OCI-M2 (cell line): ENCODE data around the gene SPSB4.

Experiments used
- DNase-seq: peaks from one replicate; lab custom pipeline; 2025; ENCODE audit not compliant: unreplicated experiment; lab: John Stamatoyannopoulos, UW

Gene SPSB4

GRCh38 chr3:141052201-141053069 is 1.3 kb downstream of the SPSB4 start:
- DNase-seq, result no peak

GRCh38 chr3:141055136-141055535 is 4.0 kb downstream of the SPSB4 start:
- DNase-seq, result no peak

DNA sequence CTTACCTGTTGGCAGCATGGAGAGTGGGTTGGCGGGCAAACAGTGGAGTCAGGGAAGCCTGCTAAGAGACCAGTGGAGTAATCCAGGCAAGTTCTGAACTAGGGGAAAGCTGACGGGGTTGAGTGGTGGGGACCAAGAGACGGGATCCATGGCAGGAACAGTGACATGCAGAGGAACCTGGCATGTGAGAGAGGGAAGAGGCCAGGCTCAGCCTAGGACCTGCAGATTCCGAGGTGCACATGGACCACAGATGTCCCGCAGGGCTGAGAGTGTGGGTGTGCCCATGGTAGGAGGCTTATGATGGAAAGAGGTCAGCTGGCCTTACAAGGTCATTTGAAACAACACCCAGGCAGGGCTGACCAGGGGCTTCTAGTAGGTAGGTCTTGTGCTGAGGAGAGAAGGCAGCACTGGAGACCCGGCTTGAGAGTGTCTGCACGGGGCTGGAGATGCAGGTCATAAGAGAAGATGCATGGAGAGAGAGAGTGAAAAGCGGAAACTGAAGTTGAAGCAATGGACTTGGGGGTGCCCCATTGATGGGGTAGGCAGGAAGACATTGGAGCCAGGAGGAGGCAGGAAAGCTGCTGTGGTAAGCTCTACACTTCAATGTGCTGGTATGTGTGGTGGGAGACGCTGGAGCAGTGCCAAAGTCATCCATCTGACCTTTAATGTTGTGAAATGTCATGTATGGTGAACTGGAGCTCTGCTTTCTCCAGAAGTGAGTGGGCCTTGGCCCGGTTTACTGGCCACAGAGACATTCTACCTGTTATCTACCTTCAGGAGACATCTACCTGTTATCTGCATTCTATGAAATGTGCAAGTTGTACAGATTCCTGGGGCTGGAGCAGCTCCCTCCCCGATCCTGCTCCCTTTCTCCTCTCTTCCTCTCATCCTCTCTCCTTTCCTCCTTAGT is 4.6 kb downstream of the SPSB4 start:
- no peak for DNase-seq

GRCh38 chr3:141056751-141057171 is 5.6 kb downstream of the SPSB4 start:
- no peak for DNase-seq

DNA sequence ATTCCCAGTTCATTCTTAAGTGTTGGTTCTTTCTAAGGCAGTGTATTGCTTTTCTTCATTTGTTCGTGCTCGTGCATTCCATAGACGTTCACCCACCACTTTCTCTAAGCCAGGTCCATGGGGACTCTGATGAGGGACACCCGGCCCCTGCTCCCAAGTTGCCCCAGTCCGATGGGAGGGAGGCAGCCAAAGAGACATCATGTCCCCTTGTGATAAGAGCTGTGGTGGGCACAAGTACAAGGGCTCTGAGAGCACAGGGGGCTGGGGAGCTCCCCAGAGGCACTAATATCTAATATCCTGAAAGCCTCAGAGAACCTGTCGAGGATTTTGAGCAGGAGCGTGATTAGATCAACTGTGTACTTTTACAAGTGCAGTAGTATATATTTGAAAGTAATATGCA is 6.3 kb downstream of the SPSB4 start:
- DNase-seq, result no peak

- no peak for DNase-seq
These were observed 7.0 kb downstream of the SPSB4 start for GRCh38 chr3:141057946-141058800.

GRCh38 chr3:141058996-141059395 is 7.8 kb downstream of the SPSB4 start:
- no peak for DNase-seq

DNA sequence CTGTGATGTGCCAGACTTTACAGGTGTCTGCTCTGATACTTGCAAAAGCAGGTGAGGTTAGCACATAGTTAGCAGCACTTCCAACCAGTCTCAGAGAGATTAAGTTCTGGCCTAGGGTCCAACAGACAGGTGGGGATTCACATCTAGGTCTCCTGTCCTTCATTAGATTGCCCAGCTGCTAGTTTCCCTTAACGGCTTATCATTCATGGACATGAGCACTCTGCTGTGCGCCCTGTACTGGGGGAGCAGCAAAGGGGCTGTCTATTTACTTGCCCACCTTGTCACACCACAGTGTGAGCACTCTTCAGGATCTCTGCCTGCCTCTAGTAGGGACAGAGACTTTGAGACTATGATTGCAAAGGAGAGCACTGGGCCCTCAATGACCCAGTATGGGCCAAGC is 8.7 kb downstream of the SPSB4 start:
- no peak for DNase-seq

DNA sequence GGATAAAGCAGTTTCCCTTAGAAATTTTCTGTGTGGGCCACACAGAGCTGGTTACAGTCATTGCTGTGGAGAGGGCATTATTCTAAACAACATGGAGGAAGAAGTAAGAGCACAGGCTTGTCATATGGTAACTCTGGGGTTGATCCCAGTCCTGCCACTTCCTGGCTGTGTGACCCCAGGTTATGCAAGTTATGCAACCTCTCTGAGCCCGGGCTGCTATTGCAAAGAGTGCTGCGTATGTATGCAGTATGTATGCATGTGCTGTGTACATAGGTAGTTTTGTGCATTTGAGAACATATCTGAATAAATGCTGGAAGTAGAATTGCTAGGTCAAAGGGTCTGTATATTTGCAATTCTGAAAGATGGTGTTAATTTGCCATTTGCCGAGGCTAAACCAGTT is 9.2 kb downstream of the SPSB4 start:
- no peak for DNase-seq

- no peak for DNase-seq
These were observed 12.7 kb downstream of the SPSB4 start for GRCh38 chr3:141063831-141064230.

- DNase-seq, result no peak
These were observed 13.2 kb downstream of the SPSB4 start for GRCh38 chr3:141064255-141064926.

GRCh38 chr3:141065258-141065657 is 14.1 kb downstream of the SPSB4 start:
- DNase-seq, result no peak

DNA sequence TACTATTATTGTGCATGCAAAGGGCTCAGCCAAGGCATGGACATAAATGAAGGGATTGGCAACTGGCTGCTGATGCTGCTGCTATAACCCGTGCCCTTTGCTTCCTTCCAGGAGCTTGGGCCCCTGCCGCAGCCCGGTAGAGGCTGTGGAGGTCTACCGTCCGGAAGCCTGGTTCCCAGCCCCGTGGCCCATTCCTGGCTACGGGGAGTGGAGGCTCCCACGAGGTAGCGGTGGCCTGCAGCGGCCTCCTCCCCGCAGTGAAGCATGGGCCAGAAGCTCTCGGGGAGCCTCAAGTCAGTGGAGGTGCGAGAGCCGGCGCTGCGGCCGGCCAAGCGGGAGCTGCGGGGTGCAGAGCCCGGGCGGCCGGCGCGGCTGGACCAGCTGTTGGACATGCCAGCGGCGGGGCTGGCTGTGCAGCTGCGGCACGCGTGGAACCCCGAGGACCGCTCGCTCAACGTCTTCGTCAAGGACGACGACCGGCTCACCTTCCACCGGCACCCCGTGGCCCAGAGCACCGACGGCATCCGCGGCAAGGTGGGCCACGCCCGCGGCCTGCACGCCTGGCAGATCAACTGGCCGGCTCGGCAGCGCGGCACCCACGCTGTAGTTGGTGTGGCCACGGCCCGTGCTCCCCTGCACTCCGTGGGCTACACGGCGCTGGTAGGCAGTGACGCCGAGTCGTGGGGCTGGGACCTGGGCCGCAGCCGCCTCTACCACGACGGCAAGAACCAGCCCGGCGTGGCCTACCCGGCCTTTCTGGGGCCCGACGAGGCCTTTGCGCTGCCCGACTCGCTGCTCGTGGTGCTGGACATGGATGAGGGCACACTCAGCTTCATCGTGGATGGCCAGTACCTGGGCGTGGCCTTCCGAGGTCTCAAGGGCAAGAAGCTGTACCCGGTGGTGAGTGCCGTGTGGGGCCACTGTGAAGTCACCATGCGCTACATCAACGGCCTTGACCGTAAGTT is 15.0 kb downstream of the SPSB4 start:
- no peak for DNase-seq

GRCh38 chr3:141067206-141067974 is 16.2 kb downstream of the SPSB4 start:
- DNase-seq, result no peak

DNA sequence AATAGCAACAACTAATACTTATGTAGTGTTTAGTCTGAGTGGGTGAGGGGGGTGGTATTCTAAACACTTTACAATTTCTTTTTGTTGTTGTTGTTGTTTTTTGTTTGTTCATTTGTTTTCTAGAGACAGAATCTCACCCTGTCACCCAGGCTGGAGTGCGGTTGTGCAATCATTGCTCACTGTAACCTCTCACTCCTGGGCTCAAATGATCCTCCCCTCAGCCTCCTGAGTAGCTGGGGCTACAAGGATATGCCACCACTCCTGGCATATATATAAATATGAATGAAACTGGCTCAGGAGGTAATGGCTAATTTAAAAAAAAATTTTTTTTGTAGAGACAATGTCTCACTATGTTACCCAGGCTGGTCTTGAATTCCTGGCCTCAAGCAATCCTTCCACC is 19.1 kb downstream of the SPSB4 start:
- DNase-seq, result no peak

- DNase-seq, result no peak
These were observed 19.7 kb downstream of the SPSB4 start for GRCh38 chr3:141070727-141071357.

DNA sequence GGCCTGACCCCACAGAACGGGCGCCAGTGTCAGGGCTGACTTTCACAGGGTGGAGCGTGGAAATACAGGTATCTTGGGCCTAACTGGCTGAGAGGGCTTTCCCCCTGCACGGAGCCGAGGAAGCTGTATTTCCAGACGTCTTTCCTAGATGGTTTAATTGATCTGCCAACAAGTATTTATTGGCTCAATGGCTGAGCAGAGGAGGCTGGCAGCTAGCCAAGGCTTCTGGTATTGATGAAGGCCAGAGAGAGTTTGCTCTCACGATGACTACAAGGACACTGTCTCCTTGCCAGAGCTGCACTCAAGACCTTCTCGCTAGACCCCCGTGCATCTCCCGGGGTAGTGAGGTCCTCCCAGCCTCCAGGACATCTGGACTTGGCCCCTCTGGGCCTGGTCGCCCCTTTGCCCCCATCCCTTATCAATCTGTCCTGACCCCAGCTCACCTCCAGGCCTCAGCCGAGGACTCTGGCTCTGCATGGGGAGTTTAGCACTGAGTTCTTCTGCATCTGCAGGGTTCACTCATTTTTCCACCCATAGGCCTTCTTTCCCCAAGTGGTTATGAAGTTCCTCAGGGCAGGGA is 20.6 kb downstream of the SPSB4 start:
- DNase-seq, result no peak

DNA sequence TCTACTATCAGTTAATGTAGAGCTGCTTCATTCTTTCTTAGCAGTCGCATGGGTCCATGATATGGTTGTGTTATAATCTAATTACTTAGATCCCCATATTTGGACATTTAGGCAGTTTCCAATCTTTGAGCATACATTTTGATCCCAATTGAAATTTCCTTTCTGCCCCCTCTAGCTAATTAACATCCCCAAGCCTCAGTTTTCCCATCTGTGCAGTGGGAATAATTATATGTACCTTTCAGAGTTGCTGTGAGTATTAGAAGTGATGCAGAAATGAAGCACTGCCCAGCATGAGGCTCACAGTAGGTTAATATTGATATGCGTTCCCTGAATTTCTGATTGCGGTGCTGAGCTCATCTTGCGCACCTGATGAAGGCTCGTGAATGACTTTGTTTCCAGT is 21.8 kb downstream of the SPSB4 start:
- DNase-seq, result no peak
